Measurements from ENCODE around the gene LRRK1.

GRCh38 chr15:101107101-101107500, 187.9 kb downstream of the LRRK1 start:
- no peak for TF ChIP-seq POLR2A (IDR thresholded peaks at IDR 0.05)
- no peak for TF ChIP-seq CTCF (IDR thresholded peaks at IDR 0.05)
- TF ChIP-seq EP300 (IDR thresholded peaks at IDR 0.05; ENCODE audit: low read depth), result no peak

All from transverse colon (tissue), 3 donors.